ENCODE results near the gene SMARCA2.

GRCh38 chr9:2158111-2158610 is 143.0 kb downstream of the SMARCA2 start:
- TF ChIP-seq CTCF (IDR thresholded peaks at IDR 0.05), result no peak
- TF ChIP-seq POLR2A (IDR thresholded peaks at IDR 0.05), result no peak

Data from testis (tissue), 2 donors.